ENCODE measurements around the gene TTBK1. TPM values are rescaled to one million over a fixed set of nuclear protein-coding genes. Genes with fewer than 3 reads are reported as not detected.

Gene TTBK1
- total RNA-seq, 2 experiments from 2014 or later: 0.30 to 0.40 TPM

DNA sequence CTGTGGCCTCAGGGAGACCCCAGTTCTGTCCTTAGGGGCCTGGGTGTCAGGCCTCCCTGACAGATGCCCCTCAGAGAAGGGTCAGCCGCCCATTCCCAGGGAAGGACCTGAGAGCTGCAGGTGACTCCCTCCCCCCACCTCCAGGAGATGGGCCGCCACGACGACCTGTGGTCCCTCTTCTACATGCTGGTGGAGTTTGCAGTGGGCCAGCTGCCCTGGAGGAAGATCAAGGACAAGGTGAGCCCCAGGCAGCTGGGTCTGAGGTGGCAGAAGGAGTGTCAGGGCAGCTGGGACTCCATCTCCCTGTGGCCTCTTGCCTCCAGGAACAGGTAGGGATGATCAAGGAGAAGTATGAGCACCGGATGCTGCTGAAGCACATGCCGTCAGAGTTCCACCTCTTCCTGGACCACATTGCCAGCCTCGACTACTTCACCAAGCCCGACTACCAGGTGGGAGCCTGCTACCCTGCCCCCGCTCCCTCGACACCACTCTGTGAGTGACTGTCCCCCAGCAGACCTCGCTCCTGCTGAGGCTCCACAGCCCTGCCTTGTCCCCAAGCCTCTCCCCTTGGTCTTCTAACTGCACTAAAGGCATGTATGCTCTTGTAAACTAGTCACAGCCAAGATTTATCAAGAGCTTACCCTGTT is 12.2 kb downstream of the TTBK1 start:
- Mint-ChIP-seq H3K4me3 (no peak overlapping the region), H3K27me3 (peaks cover 18% of the 10 kb centered on the region), H3K4me1 (peaks cover 22% of the 10 kb centered on the region), H3K9me3 (ENCODE audit: low read depth) (no peaks in the 10 kb centered on the region), H3K27ac (no peak overlapping the region), H3K36me3 (ENCODE audit: low read depth) (no peaks in the 10 kb centered on the region)
- POLR2A ChIA-PET: interaction anchor here (0.7 kb wide), 1 partner anchor 223 kb away, joined by 3 read pairs; no protein-coding TSS in a partner anchor
- ATAC-seq: no peak
- DNase-seq: no peak
- CTCF ChIA-PET: interaction anchor here (1.5 kb wide), 1 partner anchor 26 kb away, joined by 5 read pairs; the partner anchor contains the start of gene DNPH1
- intact Hi-C loops (cut with DNase I, micrococcal nuclease): no loop called here

DNA sequence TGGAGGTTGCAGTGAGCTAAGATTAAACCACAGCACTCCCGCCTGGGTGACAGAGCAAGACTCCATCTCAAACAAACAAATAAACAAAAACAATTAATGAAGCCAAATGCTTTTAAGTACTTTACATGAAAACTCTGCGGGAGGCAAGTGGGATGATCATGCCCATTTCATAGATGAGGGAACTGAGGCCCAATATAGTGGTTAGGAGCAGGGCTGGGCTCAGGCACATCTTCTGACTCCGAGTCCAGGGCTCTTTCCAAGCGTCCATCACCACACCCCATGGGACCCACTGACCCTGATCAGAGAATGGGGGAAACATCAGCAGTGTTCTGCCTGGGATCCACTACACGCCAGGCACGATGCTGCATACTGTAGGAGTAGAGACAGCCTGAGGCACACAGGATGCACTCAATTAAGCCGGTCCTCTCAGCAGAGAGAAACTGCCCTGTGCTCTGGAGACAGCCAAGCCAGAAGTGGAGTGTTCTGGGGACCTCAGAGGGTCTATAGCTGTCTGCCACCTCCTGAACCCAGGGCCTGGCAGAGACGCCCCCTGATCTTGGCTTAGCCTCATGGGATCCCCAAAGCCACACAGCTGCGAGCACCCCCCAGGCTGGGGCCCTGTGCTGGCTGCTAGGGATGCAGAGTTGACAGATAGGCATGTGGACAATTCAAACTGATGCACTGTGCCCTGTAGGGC is 13.5 kb downstream of the TTBK1 start:
- CTCF ChIA-PET: interaction anchor here (0.9 to 1.5 kb wide), 2 partner anchors 27 to 57 kb away, joined by 3 to 5 read pairs; partner anchors contain the start of gene DNPH1
- Mint-ChIP-seq H3K4me3 (no peak overlapping the region), H3K9me3 (ENCODE audit: low read depth) (no peaks in the 10 kb centered on the region), H3K36me3 (ENCODE audit: low read depth) (no peaks in the 10 kb centered on the region), H3K4me1 (peaks cover 13% of the 10 kb centered on the region), H3K27ac (no peak overlapping the region), H3K27me3 (peaks cover 6% of the 10 kb centered on the region)
- POLR2A ChIA-PET: no interaction called here
- DNase-seq (no peak), ATAC-seq (no peak)
- intact Hi-C loops (cut with DNase I, micrococcal nuclease): no loop called here

DNA sequence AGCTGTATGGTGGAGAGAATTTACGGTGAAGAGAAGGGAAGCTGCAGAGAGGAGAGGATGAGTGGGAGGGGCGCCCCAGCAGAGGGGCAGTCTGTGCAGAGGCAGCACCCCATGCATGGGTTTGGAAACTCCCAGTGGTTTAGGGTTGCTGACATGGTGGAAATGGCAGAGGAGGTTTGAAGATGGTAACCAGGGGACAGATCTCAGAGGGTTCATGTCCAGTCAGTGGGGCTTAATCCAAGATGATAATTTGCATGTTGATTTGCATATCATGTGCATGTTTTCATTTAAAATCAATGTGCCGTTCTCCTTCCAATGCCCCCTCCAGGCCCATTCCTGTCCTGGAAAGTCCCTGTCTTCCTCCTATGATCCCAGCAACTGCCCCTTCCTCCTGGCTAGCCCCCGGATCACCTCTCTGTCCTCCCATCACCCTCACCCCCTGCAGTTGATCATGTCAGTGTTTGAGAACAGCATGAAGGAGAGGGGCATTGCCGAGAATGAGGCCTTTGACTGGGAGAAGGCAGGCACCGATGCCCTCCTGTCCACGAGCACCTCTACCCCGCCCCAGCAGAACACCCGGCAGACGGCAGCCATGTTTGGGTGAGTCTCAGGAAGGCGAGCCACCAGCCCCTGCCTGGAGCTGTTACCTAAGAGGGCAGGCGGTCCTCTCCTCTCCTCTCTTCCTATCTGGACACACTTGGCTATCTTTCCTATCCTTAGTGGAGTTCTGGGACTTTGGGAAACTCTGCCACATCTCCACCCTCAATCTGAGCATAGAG is 14.3 kb downstream of the TTBK1 start:
- Mint-ChIP-seq H3K4me3 (no peak overlapping the region), H3K36me3 (ENCODE audit: low read depth) (no peaks in the 10 kb centered on the region), H3K9me3 (ENCODE audit: low read depth) (no peaks in the 10 kb centered on the region), H3K27ac (no peak overlapping the region), H3K4me1 (peaks cover 13% of the 10 kb centered on the region), H3K27me3 (peaks cover 4% of the 10 kb centered on the region)
- intact Hi-C loops (cut with DNase I, micrococcal nuclease): no loop called here
- ATAC-seq (peak; percentile 24), DNase-seq (peak; percentile 39)
- POLR2A ChIA-PET: no interaction called here
- CTCF ChIA-PET: interaction anchor here (0.6 kb wide), 1 partner anchor 11 kb away, joined by 3 read pairs; no protein-coding TSS in a partner anchor

DNA sequence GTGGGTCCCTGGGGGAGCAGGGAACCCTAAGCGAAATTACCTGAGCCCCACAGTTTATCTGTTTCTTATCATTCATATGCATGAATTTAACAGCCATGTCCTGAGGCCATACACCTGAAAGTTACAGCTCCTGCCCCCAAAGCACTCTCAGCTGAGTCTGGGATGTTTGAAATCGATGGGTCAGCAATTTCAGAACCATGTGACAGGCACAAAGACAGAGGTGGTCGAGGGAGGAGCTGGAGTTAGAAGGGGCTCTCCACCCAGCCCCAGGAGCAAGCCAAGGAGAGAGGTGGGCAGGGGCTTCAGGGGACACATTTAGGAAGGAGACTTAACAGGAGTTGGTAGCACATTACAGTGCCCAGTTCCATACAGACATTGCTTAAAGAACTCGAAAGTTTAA is 14.9 kb downstream of the TTBK1 start:
- no peak for DNase-seq

DNA sequence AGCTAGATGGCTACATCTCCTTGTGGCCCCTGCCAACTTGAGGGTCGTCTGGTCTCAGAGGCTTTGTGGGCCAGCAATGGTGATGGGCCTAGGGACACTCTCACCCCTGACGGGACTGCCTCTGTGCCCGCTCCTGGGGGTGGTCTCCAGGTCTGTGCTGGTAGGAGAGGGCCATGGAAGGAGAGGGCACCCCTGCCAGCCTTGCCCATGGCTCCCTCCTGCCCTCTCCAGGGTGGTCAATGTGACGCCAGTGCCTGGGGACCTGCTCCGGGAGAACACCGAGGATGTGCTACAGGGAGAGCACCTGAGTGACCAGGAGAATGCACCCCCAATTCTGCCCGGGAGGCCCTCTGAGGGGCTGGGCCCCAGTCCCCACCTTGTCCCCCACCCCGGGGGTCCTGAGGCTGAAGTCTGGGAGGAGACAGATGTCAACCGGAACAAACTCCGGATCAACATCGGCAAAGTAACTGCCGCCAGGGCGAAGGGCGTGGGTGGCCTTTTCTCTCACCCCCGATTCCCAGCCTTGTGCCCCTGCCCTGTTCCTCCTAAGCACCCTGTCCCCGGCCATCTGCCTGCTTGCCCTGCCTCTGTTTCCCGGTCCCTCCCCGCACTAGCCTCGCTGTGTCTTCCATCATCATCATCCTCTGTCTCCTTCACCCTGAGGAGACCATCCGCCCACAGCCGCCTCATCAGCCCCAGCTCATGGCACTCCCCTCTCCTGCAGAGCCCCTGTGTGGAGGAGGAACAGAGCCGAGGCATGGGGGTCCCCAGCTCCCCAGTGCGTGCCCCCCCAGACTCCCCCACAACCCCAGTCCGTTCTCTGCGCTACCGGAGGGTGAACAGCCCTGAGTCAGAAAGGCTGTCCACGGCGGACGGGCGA is 15.8 kb downstream of the TTBK1 start:
- H3K36me3 Mint-ChIP-seq (ENCODE audit: low read depth): no peaks in the 10 kb centered on the region
- no peak for ATAC-seq
- H3K27ac Mint-ChIP-seq: no peak overlapping the region
- no peaks in the 10 kb centered on the region for H3K27me3 Mint-ChIP-seq
- no peak overlapping the region for H3K4me3 Mint-ChIP-seq
- no peak for DNase-seq
- ChIA-PET POLR2A (no interaction called here), CTCF (interaction anchor here (0.5 to 0.6 kb wide), 3 partner anchors 10 to 139 kb away, joined by 3 to 4 read pairs (median 3); no protein-coding TSS in a partner anchor)
- intact Hi-C loops (cut with DNase I, micrococcal nuclease): no loop called here
- no peaks in the 10 kb centered on the region for H3K9me3 Mint-ChIP-seq (ENCODE audit: low read depth)
- peaks cover 13% of the 10 kb centered on the region for H3K4me1 Mint-ChIP-seq

More for the DNA sequence above, 14.9 kb downstream of the TTBK1 start:
- H3K4me1 Mint-ChIP-seq: peaks cover 13% of the 10 kb centered on the region
- no peak overlapping the region for H3K4me3 Mint-ChIP-seq
- H3K36me3 Mint-ChIP-seq (ENCODE audit: low read depth): no peaks in the 10 kb centered on the region
- no peaks in the 10 kb centered on the region for H3K27me3 Mint-ChIP-seq
- H3K9me3 Mint-ChIP-seq (ENCODE audit: low read depth): no peaks in the 10 kb centered on the region
- intact Hi-C loops (cut with DNase I, micrococcal nuclease): no loop called here
- ChIA-PET CTCF (interaction anchor here (0.6 kb wide), 2 partner anchors 11 to 140 kb away, joined by 3 read pairs; no protein-coding TSS in a partner anchor), POLR2A (no interaction called here)
- H3K27ac Mint-ChIP-seq: no peak overlapping the region
- ATAC-seq: no peak

DNA sequence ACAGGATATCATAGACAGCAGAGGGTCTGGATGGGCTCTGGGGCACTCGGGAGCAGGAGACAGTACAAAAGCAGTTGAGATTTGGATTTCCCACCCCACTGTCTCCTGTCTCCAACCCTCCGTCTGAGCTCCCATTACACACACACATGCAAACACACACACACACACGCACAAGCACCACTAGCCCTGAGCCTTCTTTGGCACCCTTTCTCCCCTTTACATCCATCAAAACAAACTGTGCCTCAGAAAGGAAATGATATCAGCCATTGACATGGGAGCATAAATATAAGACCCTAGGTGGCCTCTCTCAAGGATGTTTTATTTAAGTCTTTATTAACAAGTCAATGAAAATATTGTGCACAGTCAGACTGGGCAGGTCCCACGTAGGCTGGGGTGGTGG is 17.5 kb downstream of the TTBK1 start:
- no peak for ATAC-seq
- Mint-ChIP-seq H3K4me1 (peaks cover 8% of the 10 kb centered on the region), H3K36me3 (ENCODE audit: low read depth) (no peaks in the 10 kb centered on the region), H3K27ac (no peak overlapping the region), H3K4me3 (no peak overlapping the region), H3K27me3 (no peaks in the 10 kb centered on the region), H3K9me3 (ENCODE audit: low read depth) (no peaks in the 10 kb centered on the region)
- POLR2A ChIA-PET: no interaction called here
- no peak for DNase-seq
- CTCF ChIA-PET: no interaction called here
- intact Hi-C loops (cut with DNase I, micrococcal nuclease): no loop called here

DNA sequence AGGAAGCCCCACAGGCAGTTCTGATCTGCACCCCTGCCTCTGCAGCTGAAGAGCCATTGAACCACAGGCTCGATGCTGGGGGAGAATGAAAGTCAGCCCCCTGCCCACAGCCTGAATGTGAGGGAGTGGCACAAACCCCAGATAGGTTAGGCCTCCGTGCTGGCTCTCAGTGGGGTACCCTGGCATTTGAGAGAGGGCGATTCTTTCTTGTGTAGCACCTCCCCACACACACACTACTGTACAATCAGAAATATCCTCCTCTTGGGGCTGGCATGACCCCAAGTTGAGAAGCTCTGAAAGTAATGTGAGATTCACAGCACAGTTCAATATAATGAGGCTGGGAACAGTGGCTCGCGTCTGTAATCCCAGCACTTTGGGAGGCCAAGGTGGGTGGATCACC is 17.9 kb downstream of the TTBK1 start:
- no peak overlapping the region for H3K27ac Mint-ChIP-seq
- H3K9me3 Mint-ChIP-seq (ENCODE audit: low read depth): no peaks in the 10 kb centered on the region
- H3K36me3 Mint-ChIP-seq (ENCODE audit: low read depth): no peaks in the 10 kb centered on the region
- H3K4me1 Mint-ChIP-seq: peaks cover 8% of the 10 kb centered on the region
- ATAC-seq: no peak
- intact Hi-C loops (cut with DNase I, micrococcal nuclease): no loop called here
- POLR2A ChIA-PET: no interaction called here
- CTCF ChIA-PET: interaction anchor here (0.7 to 3.8 kb wide), 2 partner anchors 17 to 246 kb away, joined by 5 to 21 read pairs; no protein-coding TSS in a partner anchor
- H3K4me3 Mint-ChIP-seq: no peak overlapping the region
- no peaks in the 10 kb centered on the region for H3K27me3 Mint-ChIP-seq
- DNase-seq: no peak

DNA sequence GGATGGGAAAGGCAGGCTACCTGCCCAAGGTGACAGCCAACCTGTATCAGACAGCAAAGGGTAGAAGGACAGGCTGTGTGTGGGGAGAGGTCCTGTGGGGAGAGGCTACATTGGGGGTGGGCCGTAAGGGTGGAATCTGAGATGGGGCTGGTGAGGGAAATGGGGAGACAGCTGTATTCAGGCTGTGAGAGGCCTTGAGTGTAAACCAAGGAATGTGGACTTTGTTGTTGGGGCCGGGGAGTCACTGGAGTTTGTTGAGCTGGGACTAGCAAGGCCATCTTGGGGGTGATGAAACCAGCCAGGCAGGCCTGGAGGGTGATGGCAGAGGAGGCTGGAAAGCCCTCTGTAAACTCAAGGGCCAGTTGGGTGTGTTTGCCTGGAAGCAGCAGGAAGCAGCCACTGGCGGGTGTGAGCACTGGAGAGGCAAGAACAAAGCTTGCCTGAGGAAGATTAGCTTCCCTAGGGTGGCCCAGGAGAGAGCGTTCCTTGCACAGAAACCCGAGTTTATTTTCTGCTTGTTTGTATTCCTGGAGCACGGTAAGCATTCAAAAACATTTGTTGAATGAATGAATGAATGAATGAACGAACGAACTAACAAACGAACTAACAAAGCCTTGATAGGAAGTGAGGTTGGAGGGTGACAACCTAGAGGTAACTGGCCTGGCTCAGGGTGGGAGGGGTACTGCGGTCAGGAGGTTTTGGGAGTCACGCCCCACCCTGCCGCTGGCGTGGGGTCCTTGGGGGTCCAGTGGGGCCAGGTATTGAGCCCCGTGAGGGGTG is 18.9 kb downstream of the TTBK1 start:
- POLR2A ChIA-PET: no interaction called here
- Mint-ChIP-seq H3K27me3 (no peaks in the 10 kb centered on the region), H3K27ac (no peak overlapping the region), H3K9me3 (ENCODE audit: low read depth) (no peaks in the 10 kb centered on the region), H3K4me1 (peaks cover 7% of the 10 kb centered on the region), H3K4me3 (no peak overlapping the region), H3K36me3 (ENCODE audit: low read depth) (no peaks in the 10 kb centered on the region)
- CTCF ChIA-PET: interaction anchor here (0.5 to 3.8 kb wide), 6 partner anchors 34 to 270 kb away, joined by 3 to 21 read pairs (median 4); partner anchors contain the start of gene CUL7
- ATAC-seq (no peak), DNase-seq (no peak)
- intact Hi-C loops (cut with DNase I, micrococcal nuclease): no loop called here

DNA sequence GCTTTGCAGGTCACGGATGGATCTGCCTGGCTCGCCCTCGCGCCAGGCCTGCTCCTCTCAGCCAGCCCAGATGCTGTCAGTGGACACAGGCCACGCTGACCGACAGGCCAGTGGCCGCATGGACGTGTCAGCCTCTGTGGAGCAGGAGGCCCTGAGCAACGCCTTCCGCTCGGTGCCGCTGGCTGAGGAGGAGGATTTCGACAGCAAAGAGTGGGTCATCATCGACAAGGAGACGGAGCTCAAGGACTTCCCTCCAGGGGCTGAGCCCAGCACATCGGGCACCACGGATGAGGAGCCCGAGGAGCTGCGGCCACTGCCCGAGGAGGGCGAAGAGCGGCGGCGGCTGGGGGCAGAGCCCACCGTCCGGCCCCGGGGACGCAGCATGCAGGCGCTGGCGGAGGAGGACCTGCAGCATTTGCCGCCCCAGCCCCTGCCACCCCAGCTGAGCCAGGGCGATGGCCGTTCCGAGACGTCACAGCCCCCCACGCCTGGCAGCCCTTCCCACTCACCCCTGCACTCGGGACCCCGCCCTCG is 19.6 kb downstream of the TTBK1 start:
- no peaks in the 10 kb centered on the region for H3K27me3 Mint-ChIP-seq
- ATAC-seq: no peak

More for the DNA sequence above, 19.6 kb downstream of the TTBK1 start:
- DNase-seq: no peak
- H3K9me3 Mint-ChIP-seq (ENCODE audit: low read depth): no peaks in the 10 kb centered on the region
- CTCF ChIA-PET: interaction anchor here (0.6 to 3.8 kb wide), 7 partner anchors 33 to 281 kb away, joined by 3 to 21 read pairs (median 3); no protein-coding TSS in a partner anchor
- intact Hi-C loops (cut with DNase I, micrococcal nuclease): loop anchor here (1.0 kb wide), 3 partner anchors 71 to 243 kb away; no protein-coding TSS in a partner anchor
- H3K4me3 Mint-ChIP-seq: no peak overlapping the region
- POLR2A ChIA-PET: no interaction called here
- no peaks in the 10 kb centered on the region for H3K36me3 Mint-ChIP-seq (ENCODE audit: low read depth)
- H3K27ac Mint-ChIP-seq: no peak overlapping the region
- peaks cover 3% of the 10 kb centered on the region for H3K4me1 Mint-ChIP-seq

Measured in activated CD4-positive, alpha-beta T cell treated with anti-CD3 and anti-CD28 coated beads for 36 hours (primary cell).